H9 (cell line): Measurements from ENCODE around the gene TRMT2A. TPM values are rescaled to one million over a fixed set of nuclear protein-coding genes. Genes with fewer than 3 reads are reported as not detected.

ENCODE experiments used
- DNase-seq: peaks from one replicate; pipeline ENCODE4 v3.0.0-alpha.2; 2017
- H2AFZ ChIP-seq: one replicate; pipeline ENCODE4 v1.6.1; 2013; ENCODE audit warnings: mild to moderate bottlenecking, low read length, control low read depth, moderate library complexity
- H2AK5ac ChIP-seq: 2 replicates; pipeline ENCODE4 v1.6.1; 2013; ENCODE audit warnings: low read length, control low read depth, mixed read lengths; ENCODE audit not compliant: insufficient read length
- H2BK120ac ChIP-seq: one replicate; pipeline ENCODE4 v1.6.1; 2013; ENCODE audit warnings: low read depth, mild to moderate bottlenecking, low read length, control low read depth, inconsistent platforms; ENCODE audit not compliant: poor library complexity, severe bottlenecking
- H2BK12ac ChIP-seq: 2 replicates; pipeline ENCODE4 v1.6.1; 2013; ENCODE audit warnings: low read length, control low read depth, mixed read lengths, low read depth; ENCODE audit not compliant: insufficient read length
- H2BK15ac ChIP-seq: 2 replicates; pipeline ENCODE4 v1.6.1; 2013; ENCODE audit warnings: low read depth, low read length, control low read depth
- H2BK20ac ChIP-seq: one replicate; pipeline ENCODE4 v1.6.1; 2013; ENCODE audit warnings: low read depth, mild to moderate bottlenecking, low read length, control low read depth, inconsistent platforms; ENCODE audit not compliant: poor library complexity, severe bottlenecking
- H2BK5ac ChIP-seq: 2 replicates; pipeline ENCODE4 v1.6.1; 2013; ENCODE audit warnings: low read length, control low read depth, mixed read lengths; ENCODE audit not compliant: insufficient read length
- H3K14ac ChIP-seq: 2 replicates; pipeline ENCODE4 v1.6.1; 2013; ENCODE audit warnings: low read length, control low read depth; ENCODE audit not compliant: insufficient read depth
- H3K18ac ChIP-seq: 2 replicates; pipeline ENCODE4 v1.6.1; 2013; ENCODE audit warnings: low read depth, mild to moderate bottlenecking, mixed read lengths, low read length, control low read depth; ENCODE audit not compliant: insufficient read length
- H3K23ac ChIP-seq: 2 replicates; pipeline ENCODE4 v1.6.1; 2013; ENCODE audit warnings: low read length, control low read depth, mixed read lengths, low read depth; ENCODE audit not compliant: insufficient read length
- H3K23me2 ChIP-seq: 2 replicates; pipeline ENCODE4 v1.6.1; 2013; ENCODE audit warnings: low read depth, mild to moderate bottlenecking, mixed read lengths, low read length, control low read depth; ENCODE audit not compliant: insufficient read length, poor library complexity, severe bottlenecking
- H3K27ac ChIP-seq: 2 replicates; pipeline ENCODE4 v1.5.1; 2013; ENCODE audit warnings: low read length, control low read depth, mixed read lengths, low read depth; ENCODE audit not compliant: insufficient read length
- H3K27me3 ChIP-seq: 2 replicates; pipeline ENCODE4 v1.6.1; 2013; ENCODE audit warnings: low read length, control low read depth, inconsistent platforms; ENCODE audit not compliant: insufficient read depth
- H3K4ac ChIP-seq: 2 replicates; pipeline ENCODE4 v1.6.1; 2013; ENCODE audit warnings: low read depth, mild to moderate bottlenecking, control low read depth, inconsistent platforms, low read length, moderate library complexity
- H3K4me1 ChIP-seq: 2 replicates; pipeline ENCODE4 v1.6.1; 2013; ENCODE audit warnings: low read length, control low read depth, inconsistent platforms; ENCODE audit not compliant: insufficient read depth
- H3K4me2 ChIP-seq: 2 replicates; pipeline ENCODE4 v1.6.1; 2013; ENCODE audit warnings: low read length, control low read depth, mixed read lengths; ENCODE audit not compliant: insufficient read length, insufficient read depth
- H3K56ac ChIP-seq: 2 replicates; pipeline ENCODE4 v1.6.1; 2013; ENCODE audit warnings: low read depth, mild to moderate bottlenecking, mixed read lengths, low read length, control low read depth; ENCODE audit not compliant: insufficient read length
- H3K79me1 ChIP-seq: 2 replicates; pipeline ENCODE4 v1.6.1; 2013; ENCODE audit warnings: low read depth, mild to moderate bottlenecking, moderate library complexity, low read length, control low read depth, inconsistent platforms; ENCODE audit not compliant: insufficient read depth, poor library complexity, severe bottlenecking
- H3K79me2 ChIP-seq: 2 replicates; pipeline ENCODE4 v1.6.1; 2013; ENCODE audit warnings: low read length, control low read depth, inconsistent platforms; ENCODE audit not compliant: insufficient read depth
- H3K9ac ChIP-seq: 2 replicates; pipeline ENCODE4 v1.6.1; 2013; ENCODE audit warnings: low read length, control low read depth, mixed read lengths; ENCODE audit not compliant: insufficient read length; ENCODE audit errors: extremely low read depth
- H3K9me3 ChIP-seq: one replicate; pipeline ENCODE4 v1.6.1; 2013; ENCODE audit warnings: low read depth, low read length, inconsistent platforms; ENCODE audit not compliant: control insufficient read depth
- H3T11ph ChIP-seq: one replicate; pipeline ENCODE4 v1.6.1; 2013; ENCODE audit warnings: mild to moderate bottlenecking, low read length, control low read depth, inconsistent platforms
- H4K20me1 ChIP-seq: one replicate; pipeline ENCODE4 v1.6.1; 2013; ENCODE audit not compliant: control insufficient read depth, insufficient read length, insufficient read depth
- H4K5ac ChIP-seq: 2 replicates; pipeline ENCODE4 v1.6.1; 2013; ENCODE audit warnings: low read depth, mild to moderate bottlenecking, mixed read lengths, low read length, control low read depth; ENCODE audit not compliant: insufficient read length
- H4K8ac ChIP-seq: replicated peaks from 2 replicates; pipeline ENCODE4 v1.6.1; 2013; ENCODE audit warnings: low read length, control low read depth, mixed read lengths, low read depth; ENCODE audit not compliant: insufficient read length
- H4K91ac ChIP-seq: 2 replicates; pipeline ENCODE4 v1.6.1; 2013; ENCODE audit warnings: low read depth, mild to moderate bottlenecking, moderate library complexity, mixed read lengths, low read length, control low read depth; ENCODE audit not compliant: insufficient read length
- H3K27ac Mint-ChIP-seq, 3 experiments: 2 replicates in 2 of 3; 3 replicates in 1 of 3; pipeline ENCODE4 v1.8.0; 2020 to 2021; ENCODE audit warnings: mixed read lengths in 3 of 3, mild to moderate bottlenecking in 1 of 3, moderate library complexity in 1 of 3
- H3K27me3 Mint-ChIP-seq: 2 replicates; pipeline ENCODE4 v1.8.0; 2021; ENCODE audit warnings: low read depth, mild to moderate bottlenecking, moderate library complexity, mixed read lengths
- H3K36me3 Mint-ChIP-seq, 3 experiments: 2 replicates in 2 of 3; 3 replicates in 1 of 3; pipeline ENCODE4 v1.8.0; 2020 to 2021; ENCODE audit warnings: low read depth in 3 of 3, mixed read lengths in 3 of 3; ENCODE audit not compliant: insufficient read depth in 1 of 3
- H3K4me1 Mint-ChIP-seq, 2 experiments: 2 replicates each; pipeline ENCODE4 v1.8.0; 2020; ENCODE audit warnings: mixed read lengths in 2 of 2
- H3K4me3 Mint-ChIP-seq, 2 experiments: 2 replicates in 1 of 2; 3 replicates in 1 of 2; pipeline ENCODE4 v1.8.0; 2020 to 2021; ENCODE audit warnings: mild to moderate bottlenecking in 2 of 2, mixed read lengths in 2 of 2, moderate library complexity in 1 of 2
- H3K9me3 Mint-ChIP-seq, 2 experiments: 2 replicates in 1 of 2; 3 replicates in 1 of 2; pipeline ENCODE4 v1.8.0; 2020; ENCODE audit warnings: mild to moderate bottlenecking in 2 of 2, mixed read lengths in 2 of 2, moderate library complexity in 1 of 2
- WGBS: extraction: QIAGEN DNeasy Blood & Tissue Kit; methylation state at CpG from one replicate; pipeline ENCODE4 v1.1.7; 2013; ENCODE audit warnings: missing lambda C conversion rate, low lambda C conversion rate, mixed read lengths; ENCODE audit not compliant: insufficient read length; ENCODE audit errors: extremely low coverage; 5-methylcytosine and 5-hydroxymethylcytosine counted together
- total RNA-seq: library from RNA; stranded (reverse); gene quantifications from 2 replicates; pipeline ENCODE4 v1.2.1, GENCODE V29; 2021
- TF ChIP-seq, protein P1 (sequence below): fragments of 200-600 bp; sonication (generic); conservative IDR thresholded peaks from 3 replicates; pipeline ENCODE4 v1.8.0; 2021; ENCODE audit warnings: antibody characterized with exemption, mild to moderate bottlenecking

The TRMT2A gene
- total RNA-seq, 1 experiment from 2014 or later = 58.2 TPM

GRCh38 chr22:20143883-20144665 lies 27.0 kb upstream of the TRMT2A start:
- Mint-ChIP-seq H3K9me3 (no peaks in the 10 kb centered on the region), H3K27me3 (no peaks in the 10 kb centered on the region), H3K4me3 (no peak overlapping the region), H3K27ac (no peak overlapping the region; a peak in 1 of 7 replicates), H3K36me3 (no peaks in the 10 kb centered on the region; a peak in 3 of 7 replicates), H3K4me1 (no peaks in the 10 kb centered on the region)
- no peak overlapping the region for H3K56ac ChIP-seq
- no peak overlapping the region for H2BK120ac ChIP-seq
- no peaks in the 10 kb centered on the region for H4K20me1 ChIP-seq
- H3K79me1 ChIP-seq = no peaks in the 10 kb centered on the region
- H3K9me3 ChIP-seq = no peaks in the 10 kb centered on the region
- H2BK5ac ChIP-seq = no peak overlapping the region
- H2AK5ac ChIP-seq = no peak overlapping the region
- H4K8ac ChIP-seq = no peak overlapping the region
- H3K18ac ChIP-seq = no peak overlapping the region
- no peak overlapping the region for H2BK15ac ChIP-seq
- DNase-seq = no peak
- no peak overlapping the region for H3T11ph ChIP-seq
- H3K27ac ChIP-seq = no peak overlapping the region
- no peak overlapping the region for H4K5ac ChIP-seq
- H3K9ac ChIP-seq = no peak overlapping the region
- H3K27me3 ChIP-seq = no peaks in the 10 kb centered on the region
- H3K4me1 ChIP-seq = no peaks in the 10 kb centered on the region
- H3K14ac ChIP-seq = no peak overlapping the region
- TF ChIP-seq, protein P1, sequence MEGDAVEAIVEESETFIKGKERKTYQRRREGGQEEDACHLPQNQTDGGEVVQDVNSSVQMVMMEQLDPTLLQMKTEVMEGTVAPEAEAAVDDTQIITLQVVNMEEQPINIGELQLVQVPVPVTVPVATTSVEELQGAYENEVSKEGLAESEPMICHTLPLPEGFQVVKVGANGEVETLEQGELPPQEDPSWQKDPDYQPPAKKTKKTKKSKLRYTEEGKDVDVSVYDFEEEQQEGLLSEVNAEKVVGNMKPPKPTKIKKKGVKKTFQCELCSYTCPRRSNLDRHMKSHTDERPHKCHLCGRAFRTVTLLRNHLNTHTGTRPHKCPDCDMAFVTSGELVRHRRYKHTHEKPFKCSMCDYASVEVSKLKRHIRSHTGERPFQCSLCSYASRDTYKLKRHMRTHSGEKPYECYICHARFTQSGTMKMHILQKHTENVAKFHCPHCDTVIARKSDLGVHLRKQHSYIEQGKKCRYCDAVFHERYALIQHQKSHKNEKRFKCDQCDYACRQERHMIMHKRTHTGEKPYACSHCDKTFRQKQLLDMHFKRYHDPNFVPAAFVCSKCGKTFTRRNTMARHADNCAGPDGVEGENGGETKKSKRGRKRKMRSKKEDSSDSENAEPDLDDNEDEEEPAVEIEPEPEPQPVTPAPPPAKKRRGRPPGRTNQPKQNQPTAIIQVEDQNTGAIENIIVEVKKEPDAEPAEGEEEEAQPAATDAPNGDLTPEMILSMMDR = no peak
- H2AFZ ChIP-seq = no peak overlapping the region
- H4K91ac ChIP-seq = no peak overlapping the region
- H3K4me2 ChIP-seq = no peak overlapping the region
- H3K79me2 ChIP-seq = no peaks in the 10 kb centered on the region
- no peaks in the 10 kb centered on the region for H3K23me2 ChIP-seq
- H3K23ac ChIP-seq = no peak overlapping the region
- no CpG with 5 or more reads among the region's 19 CpGs for WGBS
- H3K4ac ChIP-seq = no peak overlapping the region
- no peak overlapping the region for H2BK12ac ChIP-seq
- H2BK20ac ChIP-seq = no peak overlapping the region
